ENCODE results near the gene CDK5RAP3. TPM values are rescaled to one million over a fixed set of nuclear protein-coding genes. Genes with fewer than 3 reads are reported as not detected.
"Not testable (repeated sequence)": the region's sequence is repeated elsewhere in the genome, so short reads cannot be mapped to it uniquely, and the experiment has no call there.

The CDK5RAP3 gene
- total RNA-seq, 2 experiments from 2014 or later: 170 to 183 TPM

GRCh38 chr17:47981462-47981861, 10.5 kb downstream of the CDK5RAP3 start:
- no peaks in the 10 kb centered on the region for H3K27me3 Mint-ChIP-seq
- ChIA-PET CTCF (interaction anchor here (0.6 to 2.8 kb wide), 3 partner anchors 11 to 264 kb away, joined by 3 to 11 read pairs (median 4); partner anchors contain the start of gene CDK5RAP3), POLR2A (interaction anchor here (0.6 kb wide), 1 partner anchor 9 kb away, joined by 6 read pairs; no protein-coding TSS in a partner anchor)
- no peak for DNase-seq
- H3K4me1 Mint-ChIP-seq (ENCODE audit: low read depth): no peaks in the 10 kb centered on the region
- H3K36me3 Mint-ChIP-seq: peaks cover 36% of the 10 kb centered on the region
- intact Hi-C loops (cut with micrococcal nuclease): no loop called here
- H3K4me3 Mint-ChIP-seq: no peak overlapping the region
- H3K27ac Mint-ChIP-seq: no peak overlapping the region
- no peaks in the 10 kb centered on the region for H3K9me3 Mint-ChIP-seq

GRCh38 chr17:47982091-47982617, 11.2 kb downstream of the CDK5RAP3 start:
- ChIA-PET CTCF (interaction anchor here (0.6 to 2.8 kb wide), 2 partner anchors 12 to 265 kb away, joined by 3 to 11 read pairs; partner anchors contain the start of gene CDK5RAP3), POLR2A (interaction anchor here (0.5 kb wide), 1 partner anchor 37 kb away, joined by 3 read pairs; no protein-coding TSS in a partner anchor)
- Mint-ChIP-seq H3K4me3 (no peak overlapping the region), H3K9me3 (no peaks in the 10 kb centered on the region), H3K27me3 (no peaks in the 10 kb centered on the region), H3K36me3 (peaks cover 32% of the 10 kb centered on the region), H3K27ac (no peak overlapping the region), H3K4me1 (ENCODE audit: low read depth) (no peaks in the 10 kb centered on the region)
- intact Hi-C loops (cut with micrococcal nuclease): no loop called here
- DNase-seq: no peak

- DNase-seq: no peak
- no peak overlapping the region for H3K4me3 Mint-ChIP-seq
- no peaks in the 10 kb centered on the region for H3K4me1 Mint-ChIP-seq (ENCODE audit: low read depth)
- peaks cover 27% of the 10 kb centered on the region for H3K36me3 Mint-ChIP-seq
- H3K9me3 Mint-ChIP-seq: no peaks in the 10 kb centered on the region
- no peak overlapping the region for H3K27ac Mint-ChIP-seq
- no peaks in the 10 kb centered on the region for H3K27me3 Mint-ChIP-seq
- POLR2A ChIA-PET: interaction anchor here (0.5 to 0.6 kb wide), 2 partner anchors 25 to 37 kb away, joined by 3 to 4 read pairs; no protein-coding TSS in a partner anchor
- intact Hi-C loops (cut with micrococcal nuclease): no loop called here
- CTCF ChIA-PET: interaction anchor here (2.8 kb wide), 1 partner anchor 12 kb away, joined by 11 read pairs; the partner anchor contains the start of gene CDK5RAP3
Measured at GRCh38 chr17:47982645-47983390, 11.9 kb downstream of the CDK5RAP3 start.

GRCh38 chr17:47983492-47984223, 12.7 kb downstream of the CDK5RAP3 start:
- no peak for DNase-seq
- H3K27ac Mint-ChIP-seq: no peak overlapping the region
- H3K4me1 Mint-ChIP-seq (ENCODE audit: low read depth): no peaks in the 10 kb centered on the region
- H3K9me3 Mint-ChIP-seq: no peaks in the 10 kb centered on the region
- H3K4me3 Mint-ChIP-seq: no peak overlapping the region
- intact Hi-C loops (cut with micrococcal nuclease): no loop called here
- ChIA-PET CTCF (interaction anchor here (2.8 kb wide), 1 partner anchor 13 kb away, joined by 11 read pairs; the partner anchor contains the start of gene CDK5RAP3), POLR2A (no interaction called here)
- peaks cover 23% of the 10 kb centered on the region for H3K36me3 Mint-ChIP-seq
- no peaks in the 10 kb centered on the region for H3K27me3 Mint-ChIP-seq

- peaks cover 2% of the 10 kb centered on the region for H3K4me1 Mint-ChIP-seq (ENCODE audit: low read depth)
- DNase-seq: no peak
- H3K36me3 Mint-ChIP-seq: peaks cover 10% of the 10 kb centered on the region
- no peak overlapping the region for H3K27ac Mint-ChIP-seq
- intact Hi-C loops (cut with micrococcal nuclease): no loop called here
- no peaks in the 10 kb centered on the region for H3K27me3 Mint-ChIP-seq
- H3K4me3 Mint-ChIP-seq: no peak overlapping the region
- ChIA-PET POLR2A (no interaction called here), CTCF (interaction anchor here (0.6 to 1.3 kb wide), 2 partner anchors 8 to 15 kb away, joined by 3 to 7 read pairs; partner anchors contain the start of gene CDK5RAP3)
- H3K9me3 Mint-ChIP-seq: no peaks in the 10 kb centered on the region
Measured at GRCh38 chr17:47986520-47986919, 15.6 kb downstream of the CDK5RAP3 start.

- H3K36me3 Mint-ChIP-seq: peaks cover 7% of the 10 kb centered on the region
- ChIA-PET CTCF (interaction anchor here (0.6 to 1.3 kb wide), 2 partner anchors 9 to 16 kb away, joined by 3 to 7 read pairs; partner anchors contain the start of gene CDK5RAP3), POLR2A (no interaction called here)
- no peaks in the 10 kb centered on the region for H3K9me3 Mint-ChIP-seq
- no peak for DNase-seq
- peaks cover 2% of the 10 kb centered on the region for H3K4me1 Mint-ChIP-seq (ENCODE audit: low read depth)
- peaks cover under 1% of the 10 kb centered on the region for H3K27me3 Mint-ChIP-seq
- intact Hi-C loops (cut with micrococcal nuclease): no loop called here
- H3K4me3 Mint-ChIP-seq: no peak overlapping the region
- no peak overlapping the region for H3K27ac Mint-ChIP-seq
Measured at GRCh38 chr17:47987240-47987835, 16.4 kb downstream of the CDK5RAP3 start.

GRCh38 chr17:47988445-47988844, 17.5 kb downstream of the CDK5RAP3 start:
- DNase-seq; H3K9me3 Mint-ChIP-seq; H3K27ac Mint-ChIP-seq; H3K4me3 Mint-ChIP-seq; POLR2A ChIA-PET; H3K27me3 Mint-ChIP-seq; CTCF ChIA-PET; H3K4me1 Mint-ChIP-seq (ENCODE audit: low read depth); intact Hi-C loops (cut with micrococcal nuclease); H3K36me3 Mint-ChIP-seq: not testable (repeated sequence)

GRCh38 chr17:47989159-47989558, 18.2 kb downstream of the CDK5RAP3 start:
- intact Hi-C loops (cut with micrococcal nuclease): no loop called here
- H3K9me3 Mint-ChIP-seq: no peaks in the 10 kb centered on the region
- POLR2A ChIA-PET: no interaction called here
- CTCF ChIA-PET: no interaction called here
- H3K4me3 Mint-ChIP-seq: no peak overlapping the region
- H3K36me3 Mint-ChIP-seq: peaks cover 1% of the 10 kb centered on the region
- H3K27ac Mint-ChIP-seq: no peak overlapping the region
- DNase-seq: no peak
- H3K4me1 Mint-ChIP-seq (ENCODE audit: low read depth): peaks cover 2% of the 10 kb centered on the region
- peaks cover 1% of the 10 kb centered on the region for H3K27me3 Mint-ChIP-seq

- intact Hi-C loops (cut with micrococcal nuclease): no loop called here
- H3K4me1 Mint-ChIP-seq (ENCODE audit: low read depth): peaks cover 2% of the 10 kb centered on the region
- POLR2A ChIA-PET: no interaction called here
- no peak overlapping the region for H3K27ac Mint-ChIP-seq
- no peaks in the 10 kb centered on the region for H3K9me3 Mint-ChIP-seq
- peaks cover 1% of the 10 kb centered on the region for H3K36me3 Mint-ChIP-seq
- peaks cover 3% of the 10 kb centered on the region for H3K27me3 Mint-ChIP-seq
- CTCF ChIA-PET: interaction anchor here (0.6 kb wide), 1 partner anchor 123 kb away, joined by 3 read pairs; no protein-coding TSS in a partner anchor
- no peak for DNase-seq
- H3K4me3 Mint-ChIP-seq: no peak overlapping the region
Measured at GRCh38 chr17:47989700-47990099, 18.8 kb downstream of the CDK5RAP3 start.

- intact Hi-C loops (cut with micrococcal nuclease): no loop called here
- no peaks in the 10 kb centered on the region for H3K9me3 Mint-ChIP-seq
- DNase-seq: no peak
- ChIA-PET POLR2A (no interaction called here), CTCF (no interaction called here)
- H3K4me3 Mint-ChIP-seq: no peak overlapping the region
- H3K4me1 Mint-ChIP-seq (ENCODE audit: low read depth): peaks cover 2% of the 10 kb centered on the region
- H3K36me3 Mint-ChIP-seq: no peaks in the 10 kb centered on the region
- peaks cover 3% of the 10 kb centered on the region for H3K27me3 Mint-ChIP-seq
- H3K27ac Mint-ChIP-seq: no peak overlapping the region
Measured at GRCh38 chr17:47990962-47991731, 20.2 kb downstream of the CDK5RAP3 start.

GRCh38 chr17:47992216-47992615, 21.3 kb downstream of the CDK5RAP3 start:
- intact Hi-C loops (cut with micrococcal nuclease): no loop called here
- H3K27ac Mint-ChIP-seq: no peak overlapping the region
- peaks cover 3% of the 10 kb centered on the region for H3K27me3 Mint-ChIP-seq
- H3K4me1 Mint-ChIP-seq (ENCODE audit: low read depth): peaks cover 2% of the 10 kb centered on the region
- POLR2A ChIA-PET: no interaction called here
- no peaks in the 10 kb centered on the region for H3K36me3 Mint-ChIP-seq
- no peak for DNase-seq
- no peaks in the 10 kb centered on the region for H3K9me3 Mint-ChIP-seq
- no peak overlapping the region for H3K4me3 Mint-ChIP-seq
- CTCF ChIA-PET: no interaction called here
